ENCODE results near the gene SHC2. TPM values are rescaled to one million over a fixed set of nuclear protein-coding genes. Genes with fewer than 3 reads are reported as not detected.

Gene SHC2
- total and polyA plus RNA-seq, 2 of the 13 experiments (the other 11 are each of a cell fraction or from before 2014, with no cell fraction given), result 9.0 to 18.3 TPM

DNA sequence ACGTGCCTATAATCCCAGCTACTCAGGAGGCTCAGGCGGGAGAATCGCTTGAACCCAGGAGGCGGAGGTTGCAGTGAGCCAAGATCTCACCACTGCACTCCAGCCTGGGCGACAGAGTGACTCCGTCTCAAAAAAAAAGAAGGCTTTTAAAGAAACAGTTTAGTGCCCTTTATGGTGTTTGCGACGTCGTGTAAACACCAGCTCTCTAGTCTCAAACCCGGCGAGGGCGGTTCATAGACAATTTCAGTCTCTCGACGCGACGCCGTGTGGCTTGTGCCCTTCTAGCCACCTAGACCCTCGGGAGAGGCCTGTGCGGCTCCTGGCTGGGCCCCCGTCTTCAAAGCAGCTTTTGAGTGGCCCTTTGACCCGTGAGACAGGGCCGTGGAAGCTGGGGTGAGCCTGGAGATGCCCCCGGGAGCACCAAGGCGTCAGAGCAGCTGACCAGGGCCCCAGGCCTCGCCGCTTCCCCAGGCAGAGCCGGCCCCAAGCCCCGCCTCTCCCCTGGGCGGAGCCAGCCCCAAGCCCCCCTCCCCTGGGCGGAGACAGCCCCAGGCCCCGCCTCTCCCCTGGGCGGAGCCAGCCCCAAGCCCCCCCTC is 30.4 kb upstream of the SHC2 start (continued):
- TF ChIP-seq, protein P1, sequence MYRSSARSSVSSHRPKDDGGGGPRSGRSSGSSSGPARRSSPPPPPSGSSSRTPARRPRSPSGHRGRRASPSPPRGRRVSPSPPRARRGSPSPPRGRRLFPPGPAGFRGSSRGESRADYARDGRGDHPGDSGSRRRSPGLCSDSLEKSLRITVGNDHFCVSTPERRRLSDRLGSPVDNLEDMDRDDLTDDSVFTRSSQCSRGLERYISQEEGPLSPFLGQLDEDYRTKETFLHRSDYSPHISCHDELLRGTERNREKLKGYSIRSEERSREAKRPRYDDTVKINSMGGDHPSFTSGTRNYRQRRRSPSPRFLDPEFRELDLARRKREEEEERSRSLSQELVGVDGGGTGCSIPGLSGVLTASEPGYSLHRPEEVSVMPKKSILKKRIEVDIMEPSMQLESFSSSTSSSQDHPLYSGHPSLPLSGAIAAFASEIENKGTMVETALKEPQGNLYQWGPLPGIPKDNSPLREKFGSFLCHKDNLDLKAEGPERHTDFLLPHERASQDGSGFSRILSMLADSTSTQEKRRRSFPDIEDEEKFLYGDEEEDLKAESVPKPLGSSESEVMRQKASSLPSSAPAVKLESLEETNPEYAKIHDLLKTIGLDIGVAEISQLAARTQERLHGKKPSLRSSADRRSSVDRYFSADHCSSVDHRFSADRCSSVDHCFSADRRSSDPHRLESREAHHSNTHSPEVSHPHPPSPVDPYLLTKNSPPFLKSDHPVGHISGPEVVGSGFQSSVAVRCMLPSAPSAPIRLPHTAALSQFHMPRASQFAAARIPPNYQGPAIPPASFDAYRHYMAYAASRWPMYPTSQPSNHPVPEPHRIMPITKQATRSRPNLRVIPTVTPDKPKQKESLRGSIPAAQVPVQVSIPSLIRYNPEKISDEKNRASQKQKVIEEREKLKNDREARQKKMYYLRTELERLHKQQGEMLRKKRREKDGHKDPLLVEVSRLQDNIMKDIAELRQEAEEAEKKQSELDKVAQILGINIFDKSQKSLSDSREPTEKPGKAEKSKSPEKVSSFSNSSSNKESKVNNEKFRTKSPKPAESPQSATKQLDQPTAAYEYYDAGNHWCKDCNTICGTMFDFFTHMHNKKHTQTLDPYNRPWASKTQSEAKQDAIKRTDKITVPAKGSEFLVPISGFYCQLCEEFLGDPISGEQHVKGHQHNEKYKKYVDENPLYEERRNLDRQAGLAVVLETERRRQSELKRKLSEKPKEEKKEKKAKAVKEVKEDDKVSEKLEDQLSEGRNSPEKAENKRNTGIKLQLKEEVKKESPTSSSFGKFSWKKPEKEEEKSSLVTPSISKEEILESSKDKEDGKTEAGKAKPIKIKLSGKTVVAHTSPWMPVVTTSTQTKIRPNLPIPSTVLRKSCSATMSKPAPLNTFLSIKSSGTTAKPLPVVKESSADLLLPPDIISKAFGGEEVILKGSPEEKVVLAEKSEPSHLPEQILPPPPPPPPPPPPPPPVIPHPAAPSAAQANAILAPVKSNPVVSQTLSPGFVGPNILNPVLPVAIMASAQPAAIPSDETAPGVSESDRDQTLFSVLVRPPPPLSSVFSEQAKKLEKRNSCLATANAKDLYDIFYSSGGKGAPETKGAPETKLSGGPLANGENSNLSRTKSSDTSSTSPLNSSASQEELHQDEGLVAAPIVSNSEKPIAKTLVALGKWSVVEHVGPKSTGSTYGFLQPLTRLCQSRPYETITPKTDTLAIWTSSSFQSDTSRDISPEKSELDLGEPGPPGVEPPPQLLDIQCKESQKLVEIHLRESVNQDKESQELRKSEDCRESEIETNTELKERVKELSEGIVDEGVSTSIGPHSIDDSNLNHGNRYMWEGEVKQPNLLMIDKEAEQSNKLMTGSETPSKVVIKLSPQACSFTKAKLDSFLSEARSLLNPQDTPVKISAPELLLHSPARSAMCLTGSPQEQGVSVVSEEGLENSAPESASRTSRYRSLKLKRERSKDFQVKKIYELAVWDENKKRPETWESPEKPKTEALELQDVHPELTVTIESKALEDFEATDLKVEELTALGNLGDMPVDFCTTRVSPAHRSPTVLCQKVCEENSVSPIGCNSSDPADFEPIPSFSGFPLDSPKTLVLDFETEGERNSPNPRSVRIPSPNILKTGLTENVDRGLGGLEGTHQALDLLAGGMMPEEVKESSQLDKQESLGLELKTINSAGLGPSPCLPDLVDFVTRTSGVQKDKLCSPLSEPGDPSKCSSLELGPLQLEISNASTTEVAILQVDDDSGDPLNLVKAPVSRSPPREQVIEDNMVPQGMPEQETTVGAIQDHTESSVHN (CRISPR knock-in tag; IDR thresholded peaks at IDR 0.05), result no peak
- no peak for TF ChIP-seq ZNF775 (CRISPR knock-in tag; IDR thresholded peaks at IDR 0.05; ENCODE audit: borderline replicate concordance)
- TF ChIP-seq ISL2 (CRISPR knock-in tag; IDR thresholded peaks at IDR 0.05), result no peak
- TF ChIP-seq ZNF501 (CRISPR knock-in tag; IDR thresholded peaks at IDR 0.05), result no peak
- TF ChIP-seq ZNF792 (CRISPR knock-in tag; IDR thresholded peaks at IDR 0.05), result no peak
- TF ChIP-seq, protein P2, sequence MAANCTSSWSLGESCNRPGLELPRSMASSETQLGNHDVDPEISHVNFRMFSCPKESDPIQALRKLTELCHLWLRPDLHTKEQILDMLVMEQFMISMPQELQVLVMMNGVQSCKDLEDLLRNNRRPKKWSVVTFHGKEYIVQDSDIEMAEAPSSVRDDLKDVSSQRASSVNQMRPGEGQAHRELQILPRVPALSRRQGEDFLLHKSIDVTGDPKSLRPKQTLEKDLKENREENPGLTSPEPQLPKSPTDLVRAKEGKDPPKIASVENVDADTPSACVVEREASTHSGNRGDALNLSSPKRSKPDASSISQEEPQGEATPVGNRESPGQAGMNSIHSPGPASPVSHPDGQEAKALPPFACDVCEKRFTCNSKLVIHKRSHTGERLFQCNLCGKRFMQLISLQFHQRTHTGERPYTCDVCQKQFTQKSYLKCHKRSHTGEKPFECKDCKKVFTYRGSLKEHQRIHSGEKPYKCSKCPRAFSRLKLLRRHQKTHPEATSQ (CRISPR knock-in tag; IDR thresholded peaks at IDR 0.05; ENCODE audit: borderline replicate concordance), result no peak
- TF ChIP-seq, protein P3, sequence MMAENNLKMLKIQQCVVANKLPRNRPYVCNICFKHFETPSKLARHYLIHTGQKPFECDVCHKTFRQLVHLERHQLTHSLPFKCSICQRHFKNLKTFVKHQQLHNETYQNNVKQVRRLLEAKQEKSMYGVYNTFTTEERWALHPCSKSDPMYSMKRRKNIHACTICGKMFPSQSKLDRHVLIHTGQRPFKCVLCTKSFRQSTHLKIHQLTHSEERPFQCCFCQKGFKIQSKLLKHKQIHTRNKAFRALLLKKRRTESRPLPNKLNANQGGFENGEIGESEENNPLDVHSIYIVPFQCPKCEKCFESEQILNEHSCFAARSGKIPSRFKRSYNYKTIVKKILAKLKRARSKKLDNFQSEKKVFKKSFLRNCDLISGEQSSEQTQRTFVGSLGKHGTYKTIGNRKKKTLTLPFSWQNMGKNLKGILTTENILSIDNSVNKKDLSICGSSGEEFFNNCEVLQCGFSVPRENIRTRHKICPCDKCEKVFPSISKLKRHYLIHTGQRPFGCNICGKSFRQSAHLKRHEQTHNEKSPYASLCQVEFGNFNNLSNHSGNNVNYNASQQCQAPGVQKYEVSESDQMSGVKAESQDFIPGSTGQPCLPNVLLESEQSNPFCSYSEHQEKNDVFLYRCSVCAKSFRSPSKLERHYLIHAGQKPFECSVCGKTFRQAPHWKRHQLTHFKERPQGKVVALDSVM (CRISPR knock-in tag; IDR thresholded peaks at IDR 0.05), result peak; percentile 54; the same call in 1 of the 2 replicates
- TF ChIP-seq SMAD9 (CRISPR knock-in tag; IDR thresholded peaks at IDR 0.05), result 0 out of 2 replicates have a peak, but pooled peaks have one; percentile 30
- no peak; the same call in 1 of the 2 replicates for TF ChIP-seq KLF11 (CRISPR knock-in tag; IDR thresholded peaks at IDR 0.05)
- no peak for TF ChIP-seq DMAP1 (CRISPR knock-in tag; IDR thresholded peaks at IDR 0.05)
- TF ChIP-seq ZNF383 (CRISPR knock-in tag; IDR thresholded peaks at IDR 0.05; ENCODE audit: borderline replicate concordance), result peak; percentile 48; the same call in 1 of the 2 replicates
- TF ChIP-seq, protein P4, sequence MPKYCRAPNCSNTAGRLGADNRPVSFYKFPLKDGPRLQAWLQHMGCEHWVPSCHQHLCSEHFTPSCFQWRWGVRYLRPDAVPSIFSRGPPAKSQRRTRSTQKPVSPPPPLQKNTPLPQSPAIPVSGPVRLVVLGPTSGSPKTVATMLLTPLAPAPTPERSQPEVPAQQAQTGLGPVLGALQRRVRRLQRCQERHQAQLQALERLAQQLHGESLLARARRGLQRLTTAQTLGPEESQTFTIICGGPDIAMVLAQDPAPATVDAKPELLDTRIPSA (CRISPR knock-in tag; IDR thresholded peaks at IDR 0.05; ENCODE audit: borderline replicate concordance), result no peak
- no peak for TF ChIP-seq KDM6A (CRISPR knock-in tag; IDR thresholded peaks at IDR 0.05; ENCODE audit: low read depth)
- TF ChIP-seq, protein P5, sequence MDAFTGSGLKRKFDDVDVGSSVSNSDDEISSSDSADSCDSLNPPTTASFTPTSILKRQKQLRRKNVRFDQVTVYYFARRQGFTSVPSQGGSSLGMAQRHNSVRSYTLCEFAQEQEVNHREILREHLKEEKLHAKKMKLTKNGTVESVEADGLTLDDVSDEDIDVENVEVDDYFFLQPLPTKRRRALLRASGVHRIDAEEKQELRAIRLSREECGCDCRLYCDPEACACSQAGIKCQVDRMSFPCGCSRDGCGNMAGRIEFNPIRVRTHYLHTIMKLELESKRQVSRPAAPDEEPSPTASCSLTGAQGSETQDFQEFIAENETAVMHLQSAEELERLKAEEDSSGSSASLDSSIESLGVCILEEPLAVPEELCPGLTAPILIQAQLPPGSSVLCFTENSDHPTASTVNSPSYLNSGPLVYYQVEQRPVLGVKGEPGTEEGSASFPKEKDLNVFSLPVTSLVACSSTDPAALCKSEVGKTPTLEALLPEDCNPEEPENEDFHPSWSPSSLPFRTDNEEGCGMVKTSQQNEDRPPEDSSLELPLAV (CRISPR knock-in tag; conservative IDR thresholded peaks at IDR 0.05; ENCODE audit: low read depth), result no peak
- no peak for TF ChIP-seq SP140L (CRISPR knock-in tag; IDR thresholded peaks at IDR 0.05; ENCODE audit: borderline replicate concordance)
- no peak for TF ChIP-seq MYNN (CRISPR knock-in tag; IDR thresholded peaks at IDR 0.05; ENCODE audit: low read depth)
